CD4-positive, alpha-beta T cell (primary cell): ENCODE measurements around the gene UPB1. TPM values are rescaled to one million over a fixed set of nuclear protein-coding genes. Genes with fewer than 3 reads are reported as not detected.

Source experiments
- ATAC-seq: fragments of 200-7000 bp; cut with Tn5 transposase; one replicate; pipeline ENCODE4 v1.10.0; 2022; ENCODE audit warnings: mild to moderate bottlenecking; ENCODE audit not compliant: poor library complexity
- CTCF ChIA-PET: fragments of 350-600 bp; sonication (Branson Sonifier 250); formaldehyde crosslinking; loops from one replicate; lab custom pipeline; 2021; ENCODE audit warnings: antibody characterized with exemption, inconsistent platforms; lab: Charles Lee
- POLR2A ChIA-PET: fragments of 350-600 bp; sonication (Branson Sonifier 250); formaldehyde crosslinking; loops from one replicate; lab custom pipeline; 2021; ENCODE audit warnings: antibody characterized with exemption, inconsistent platforms; lab: Charles Lee
- DNase-seq, 14 experiments: peaks; one replicate each; pipeline ENCODE4 v3.0.0-alpha.2; 2013 to 2020; ENCODE audit warnings: mixed read lengths in 2 of 14
- H3K27ac ChIP-seq, 2 donors: one replicate each; pipeline versions ENCODE4 v1.5.1 to v1.7.0; 2013; ENCODE audit warnings: low read length in 2 of 2, low read depth in 1 of 2, mild to moderate bottlenecking in 1 of 2
- H3K27me3 ChIP-seq, 2 experiments: 1 replicate in 1 of 2; 2 replicates in 1 of 2; pipeline versions ENCODE4 v1.6.1 to v1.7.0; 2013; ENCODE audit warnings: low read length in 2 of 2, control low read depth in 1 of 2, mild to moderate bottlenecking in 1 of 2, moderate library complexity in 1 of 2; ENCODE audit not compliant: insufficient read depth in 2 of 2, control insufficient read depth in 1 of 2
- H3K36me3 ChIP-seq: one replicate; pipeline ENCODE4 v1.6.1; 2013; ENCODE audit warnings: low read length, control low read depth; ENCODE audit not compliant: insufficient read depth
- H3K4me1 ChIP-seq: one replicate; pipeline ENCODE4 v1.6.1; 2013; ENCODE audit warnings: low read length, control low read depth; ENCODE audit not compliant: insufficient read depth
- H3K4me3 ChIP-seq: one replicate; pipeline ENCODE4 v1.5.1; 2013; ENCODE audit warnings: mild to moderate bottlenecking, low read length, moderate library complexity
- H3K9me3 ChIP-seq, 2 experiments: 1 replicate in 1 of 2; 2 replicates in 1 of 2; pipeline versions ENCODE4 v1.6.1 to v1.7.0; 2013; ENCODE audit warnings: low read length in 2 of 2, mild to moderate bottlenecking in 2 of 2, control low read depth in 1 of 2, moderate library complexity in 1 of 2; ENCODE audit not compliant: control insufficient read depth in 1 of 2, insufficient read depth in 1 of 2
- H3K27ac Mint-ChIP-seq: one replicate; pipeline ENCODE4 v1.8.0; 2020; ENCODE audit warnings: mixed read lengths
- H3K27me3 Mint-ChIP-seq: one replicate; pipeline ENCODE4 v1.8.0; 2021; ENCODE audit warnings: mixed read lengths
- H3K36me3 Mint-ChIP-seq: one replicate; pipeline ENCODE4 v1.8.0; 2021; ENCODE audit warnings: low read depth, mixed read lengths
- H3K4me1 Mint-ChIP-seq: one replicate; pipeline ENCODE4 v1.8.0; 2021; ENCODE audit warnings: low read depth, mixed read lengths
- H3K4me3 Mint-ChIP-seq: one replicate; pipeline ENCODE4 v1.8.0; 2020; ENCODE audit warnings: mild to moderate bottlenecking, mixed read lengths
- H3K9me3 Mint-ChIP-seq: one replicate; pipeline ENCODE4 v1.8.0; 2020; ENCODE audit warnings: mixed read lengths
- CTCF ChIP-seq: fragments of 200-600 bp; IDR thresholded peaks from one replicate; pipeline ENCODE4 v1.8.0; 2022; ENCODE audit warnings: antibody characterized with exemption, mild to moderate bottlenecking
- intact Hi-C, 2 experiments: fragments of 100-400 bp; cut with DNase I in 1 of 2; cut with micrococcal nuclease in 1 of 2; formaldehyde crosslinking; loops; one replicate each; pipeline versions ENCODE4 v1.15.1 to v1.9.0; 2023 to 2025; cut with DNase I, micrococcal nuclease
- total RNA-seq, 174 experiments: library from RNA in 2 of 174; stranded (reverse) in 2 of 174; gene quantifications; one replicate each; pipeline ENCODE4 v1.2.3 and lab custom pipeline; 2021 to 2026

Gene UPB1
- total RNA-seq, 2 experiments from 2014 or later = 2.7 to 3.7 TPM

- Mint-ChIP-seq H3K27ac (no peak overlapping the region), H3K4me1 (peaks cover 3% of the 10 kb centered on the region), H3K36me3 (no peaks in the 10 kb centered on the region), H3K4me3 (no peak overlapping the region), H3K9me3 (no peaks in the 10 kb centered on the region), H3K27me3 (no peaks in the 10 kb centered on the region)
- peaks cover 2% of the 10 kb centered on the region for H3K4me1 ChIP-seq
- POLR2A ChIA-PET = no interaction called here
- H3K27me3 ChIP-seq = no peaks in the 10 kb centered on the region
- H3K36me3 ChIP-seq = no peaks in the 10 kb centered on the region
- intact Hi-C loops = no loop called here
- H3K27ac ChIP-seq = no peak overlapping the region
- no peaks in the 10 kb centered on the region for H3K9me3 ChIP-seq
- no peak for TF ChIP-seq CTCF
- DNase-seq (no peak), ATAC-seq (no peak)
- no peak overlapping the region for H3K4me3 ChIP-seq
- CTCF ChIA-PET = interaction anchor here (0.6 kb wide), 1 partner anchor 14 kb away, joined by 3 read pairs; no protein-coding TSS in a partner anchor
Observed at GRCh38 chr22:24507716-24508115, 12.6 kb downstream of the UPB1 start.

- no peak overlapping the region for H3K4me3 ChIP-seq
- H3K4me1 ChIP-seq = no peaks in the 10 kb centered on the region
- Mint-ChIP-seq H3K27ac (no peak overlapping the region), H3K9me3 (no peaks in the 10 kb centered on the region), H3K27me3 (no peaks in the 10 kb centered on the region), H3K4me1 (no peaks in the 10 kb centered on the region), H3K4me3 (no peak overlapping the region), H3K36me3 (no peaks in the 10 kb centered on the region)
- no peak overlapping the region for H3K27ac ChIP-seq
- CTCF ChIA-PET = no interaction called here
- ATAC-seq = no peak
- no peaks in the 10 kb centered on the region for H3K36me3 ChIP-seq
- intact Hi-C loops = no loop called here
- peaks cover 0 to 4% of the 10 kb centered on the region in 2 experiments for H3K27me3 ChIP-seq
- POLR2A ChIA-PET = no interaction called here
- DNase-seq = peak in 3 of 14 experiments; percentile 16 to 51 (median 42)
- no peak for TF ChIP-seq CTCF
- no peaks in the 10 kb centered on the region for H3K9me3 ChIP-seq
Observed at GRCh38 chr22:24510637-24511625, 15.8 kb downstream of the UPB1 start.

- no peaks in the 10 kb centered on the region for H3K4me1 Mint-ChIP-seq
- H3K36me3 ChIP-seq = no peaks in the 10 kb centered on the region
- ChIA-PET CTCF (no interaction called here), POLR2A (no interaction called here)
- no peaks in the 10 kb centered on the region for H3K9me3 ChIP-seq
- no peak overlapping the region for H3K4me3 Mint-ChIP-seq
- H3K9me3 Mint-ChIP-seq = no peaks in the 10 kb centered on the region
- no peaks in the 10 kb centered on the region for H3K36me3 Mint-ChIP-seq
- no peak overlapping the region for H3K27ac Mint-ChIP-seq
- H3K4me3 ChIP-seq = no peak overlapping the region
- no peak overlapping the region for H3K27ac ChIP-seq
- peak in 2 of 14 experiments; percentile 48 to 58 for DNase-seq
- H3K27me3 Mint-ChIP-seq = no peaks in the 10 kb centered on the region
- H3K4me1 ChIP-seq = no peaks in the 10 kb centered on the region
- ATAC-seq = no peak
- TF ChIP-seq CTCF = no peak
- peaks cover 0 to 4% of the 10 kb centered on the region in 2 experiments for H3K27me3 ChIP-seq
- intact Hi-C loops = no loop called here
Observed at GRCh38 chr22:24512043-24512442, 16.9 kb downstream of the UPB1 start.
